GM19395 (cell line): ENCODE results near the gene DDR1.

Experiments used
- ATAC-seq: cut with Tn5 transposase; IDR thresholded peaks from one replicate; pipeline ENCODE4 v1.9.1; 2021; ENCODE audit warnings: mild to moderate bottlenecking, moderate library complexity; ENCODE audit not compliant: unreplicated experiment

Gene DDR1

DNA sequence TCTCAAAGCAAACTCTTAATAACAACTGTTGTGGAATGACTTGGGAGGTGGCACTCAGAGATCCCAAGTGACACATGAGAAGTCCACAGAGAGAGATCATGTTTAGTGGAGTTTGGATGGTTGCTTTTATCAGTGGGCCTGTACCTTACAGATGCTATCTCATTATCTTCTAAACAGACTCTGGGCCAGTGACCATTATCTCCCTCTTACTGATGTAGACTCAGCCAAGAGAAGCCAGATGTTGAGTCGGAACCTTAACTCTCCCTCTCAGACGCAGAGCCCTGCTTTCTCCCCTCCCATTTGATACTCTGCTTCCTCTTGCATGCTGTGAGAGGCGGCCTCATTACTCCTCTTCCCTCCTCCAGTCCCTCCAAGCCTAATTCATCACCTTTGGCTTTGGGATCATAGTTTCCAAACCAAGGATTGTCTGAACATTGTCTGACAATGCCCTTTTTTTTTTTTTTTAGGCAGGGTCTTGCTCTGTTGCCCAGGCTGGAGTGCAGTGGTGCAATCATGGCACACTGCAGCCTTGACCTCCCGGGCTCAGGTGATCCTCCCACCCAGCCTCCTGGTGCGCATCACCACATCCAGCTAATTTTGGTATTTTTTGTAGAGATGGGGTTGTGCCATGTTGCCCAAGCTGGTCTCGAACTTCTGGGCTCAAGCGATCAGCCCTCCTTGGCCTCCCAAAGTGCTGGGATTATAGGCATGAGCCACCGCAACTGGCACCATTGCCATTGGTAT is 4.5 kb upstream of the DDR1 start:
- no peak for ATAC-seq

- ATAC-seq = no peak
Measured at GRCh38 chr6:30880698-30881252, 3.5 kb upstream of the DDR1 start.

- ATAC-seq = no peak
Measured at GRCh38 chr6:30881392-30882203, 2.7 kb upstream of the DDR1 start.

GRCh38 chr6:30882204-30882758 is 2.0 kb upstream of the DDR1 start:
- ATAC-seq = no peak

DNA sequence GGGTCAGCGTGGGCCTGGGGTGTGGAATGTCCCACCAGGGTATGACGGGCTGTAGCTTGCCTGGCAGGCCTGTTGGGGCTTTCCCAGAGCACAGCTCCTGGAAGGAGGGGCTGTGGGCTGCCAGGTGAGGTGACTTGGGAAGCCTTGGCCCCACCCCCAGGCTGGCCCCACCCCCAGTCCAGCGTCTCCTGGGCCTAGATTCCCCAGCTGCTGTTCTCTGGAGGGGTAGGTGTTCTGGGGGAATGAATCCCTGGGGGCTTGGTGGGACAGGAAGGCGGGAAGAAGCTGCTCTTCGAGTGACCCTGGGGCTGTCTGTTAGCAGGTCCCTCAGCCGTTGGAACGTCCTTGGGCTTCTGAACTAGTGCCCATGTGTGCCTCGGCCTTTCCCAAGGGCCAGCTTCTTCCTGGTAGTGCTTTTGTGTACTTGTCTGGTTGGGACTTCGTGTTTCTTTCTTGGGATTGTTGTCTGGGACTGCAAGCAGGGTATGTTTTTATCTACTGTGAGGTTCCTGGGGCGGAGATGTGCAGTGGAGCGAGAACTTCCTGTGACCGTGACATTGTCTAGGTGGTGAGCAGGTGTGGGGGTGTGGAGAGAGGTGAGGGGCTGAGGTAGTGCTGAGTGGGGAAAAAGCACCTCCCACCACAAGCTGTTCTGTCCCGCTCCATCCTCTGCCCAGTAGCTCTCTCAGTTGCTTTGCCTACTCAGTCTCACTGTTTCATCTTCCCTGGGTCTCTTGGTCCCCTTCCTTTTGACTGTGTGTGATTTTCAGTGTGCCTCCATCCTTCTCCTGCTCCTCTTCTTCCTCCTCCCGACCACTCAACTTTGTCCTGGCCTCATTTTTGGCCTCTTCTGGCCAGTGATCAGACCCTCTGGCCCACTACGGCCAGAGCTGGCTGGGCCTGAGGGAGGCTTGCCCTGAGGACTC is 1.3 kb upstream of the DDR1 start:
- ATAC-seq = no peak

DNA sequence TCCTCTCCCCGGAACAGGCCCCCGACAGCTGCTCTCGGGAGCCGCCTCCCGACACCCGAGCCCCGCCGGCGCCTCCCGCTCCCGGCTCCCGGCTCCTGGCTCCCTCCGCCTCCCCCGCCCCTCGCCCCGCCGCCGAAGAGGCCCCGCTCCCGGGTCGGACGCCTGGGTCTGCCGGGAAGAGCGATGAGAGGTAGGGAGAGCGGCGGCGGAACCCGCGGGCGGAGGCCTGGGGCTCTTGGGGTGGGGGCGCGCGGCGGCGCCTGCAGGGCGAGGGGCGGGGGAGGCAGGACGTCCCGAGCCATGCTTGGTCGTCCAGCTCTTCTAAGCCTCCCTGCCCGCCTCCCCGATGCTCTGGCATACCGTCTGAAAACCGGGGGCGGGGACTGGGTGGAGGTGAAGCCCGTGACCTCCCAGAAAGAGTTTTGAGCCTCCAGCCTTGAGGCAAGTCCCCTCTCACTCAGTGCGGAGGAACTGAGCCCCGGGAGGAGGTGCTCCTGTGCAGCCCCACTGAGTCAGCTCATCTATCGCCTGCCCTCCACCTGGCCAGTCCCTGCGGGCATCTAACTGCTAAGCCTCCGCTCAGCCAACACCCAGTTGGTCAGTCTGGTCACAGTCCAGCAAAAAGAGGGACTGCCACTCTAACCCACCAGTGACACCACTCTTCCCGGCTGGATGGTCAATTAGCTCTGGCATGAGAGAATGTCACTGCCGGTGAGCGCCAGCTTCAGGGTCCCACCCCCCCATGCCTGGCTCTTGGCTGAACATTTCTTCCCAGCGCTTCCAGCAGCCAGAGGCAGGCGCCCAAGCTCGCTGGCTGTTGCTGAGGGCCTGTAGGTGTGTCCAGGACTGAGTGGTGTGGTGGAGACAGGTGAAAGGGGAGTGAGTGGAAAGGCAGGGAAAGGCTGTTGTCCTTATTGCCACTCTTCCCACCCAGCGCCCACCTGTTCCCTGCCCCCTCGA is 482 bp downstream of the DDR1 start:
- no peak for ATAC-seq

GRCh38 chr6:30885481-30885998 is 1.2 kb downstream of the DDR1 start:
- no peak for ATAC-seq

DNA sequence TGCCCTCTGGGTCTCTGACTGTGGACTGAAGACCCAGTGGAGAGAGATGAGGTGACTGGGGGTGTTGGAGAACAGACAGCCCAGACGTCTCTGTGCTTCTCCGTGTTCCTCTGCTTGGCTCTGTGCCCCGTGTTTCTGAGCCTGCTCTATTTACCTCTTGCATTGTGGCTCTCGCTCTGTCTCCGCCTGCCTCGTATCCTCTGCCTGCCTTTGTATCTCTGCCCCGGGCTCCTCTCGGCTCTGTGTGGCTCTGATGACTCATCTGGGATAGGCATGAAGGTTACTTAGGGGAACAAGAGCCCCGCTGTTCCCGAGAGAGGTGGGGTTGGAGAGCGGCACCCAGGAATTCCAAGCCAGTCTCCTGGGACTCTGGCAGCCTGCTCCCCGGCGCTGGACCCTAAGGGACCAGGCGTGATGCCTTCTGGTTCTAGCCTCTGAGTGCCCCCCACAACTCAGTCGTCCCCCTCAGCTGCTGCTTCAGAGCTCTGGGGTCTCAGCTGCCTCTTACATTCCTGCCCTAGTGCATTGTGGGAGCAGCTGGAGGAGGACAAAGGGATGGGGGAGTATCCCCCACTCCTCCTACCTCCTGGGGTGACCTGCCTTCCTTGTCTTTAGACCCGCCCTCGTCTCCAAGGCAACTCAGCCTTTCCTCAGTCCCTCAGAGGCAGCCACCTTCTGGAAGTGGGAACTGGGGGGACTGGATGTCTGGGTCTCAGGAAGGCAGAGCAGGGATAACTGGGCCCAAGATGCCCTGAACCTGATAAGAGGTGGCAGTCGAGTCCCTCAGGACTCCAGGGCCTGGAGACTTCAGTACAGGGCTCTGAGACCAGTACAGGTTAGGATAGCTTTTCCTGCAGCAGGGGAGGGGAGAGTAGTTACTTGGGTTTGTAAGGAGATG is 1.9 kb downstream of the DDR1 start:
- no peak for ATAC-seq

- no peak for ATAC-seq
Measured at GRCh38 chr6:30886897-30887255, 2.6 kb downstream of the DDR1 start.

DNA sequence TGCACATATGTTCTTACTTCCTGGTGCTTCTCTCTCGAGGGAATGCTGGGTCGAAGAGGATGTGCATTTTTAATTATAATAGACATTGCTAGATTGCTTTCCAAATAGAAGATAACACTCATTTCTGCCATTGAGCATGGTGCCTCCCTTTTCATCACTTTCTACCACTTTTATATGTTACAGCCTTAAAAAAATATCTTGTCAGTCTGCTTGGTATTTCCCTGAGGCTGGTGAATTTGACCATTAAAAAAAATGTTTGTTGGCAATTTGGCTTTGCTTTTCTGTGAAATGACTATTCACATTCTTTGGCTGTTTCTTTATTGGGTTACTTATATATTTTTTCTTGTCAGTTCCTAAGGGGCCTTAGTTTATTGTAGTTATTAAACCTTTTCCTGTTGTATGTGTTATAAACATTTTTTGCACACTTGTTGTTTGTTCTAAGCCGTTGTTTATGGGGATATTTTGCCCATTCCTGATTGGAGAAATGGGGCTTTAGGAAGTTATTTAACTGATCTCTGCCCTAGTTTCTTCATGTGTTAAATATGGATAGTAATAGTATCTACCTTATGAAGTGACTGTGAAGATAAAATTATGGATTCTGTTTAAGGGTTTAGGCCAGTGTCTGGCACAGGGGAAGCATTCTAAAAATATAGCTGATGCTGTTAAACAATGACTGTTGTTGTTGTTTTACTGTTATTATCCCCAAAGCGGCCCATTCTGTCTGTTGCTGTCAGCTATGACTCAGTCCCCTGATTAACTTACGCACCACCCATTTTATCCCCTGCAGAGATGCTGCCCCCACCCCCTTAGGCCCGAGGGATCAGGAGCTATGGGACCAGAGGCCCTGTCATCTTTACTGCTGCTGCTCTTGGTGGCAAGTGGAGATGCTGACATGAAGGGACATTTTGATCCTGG is 3.8 kb downstream of the DDR1 start:
- no peak for ATAC-seq

DNA sequence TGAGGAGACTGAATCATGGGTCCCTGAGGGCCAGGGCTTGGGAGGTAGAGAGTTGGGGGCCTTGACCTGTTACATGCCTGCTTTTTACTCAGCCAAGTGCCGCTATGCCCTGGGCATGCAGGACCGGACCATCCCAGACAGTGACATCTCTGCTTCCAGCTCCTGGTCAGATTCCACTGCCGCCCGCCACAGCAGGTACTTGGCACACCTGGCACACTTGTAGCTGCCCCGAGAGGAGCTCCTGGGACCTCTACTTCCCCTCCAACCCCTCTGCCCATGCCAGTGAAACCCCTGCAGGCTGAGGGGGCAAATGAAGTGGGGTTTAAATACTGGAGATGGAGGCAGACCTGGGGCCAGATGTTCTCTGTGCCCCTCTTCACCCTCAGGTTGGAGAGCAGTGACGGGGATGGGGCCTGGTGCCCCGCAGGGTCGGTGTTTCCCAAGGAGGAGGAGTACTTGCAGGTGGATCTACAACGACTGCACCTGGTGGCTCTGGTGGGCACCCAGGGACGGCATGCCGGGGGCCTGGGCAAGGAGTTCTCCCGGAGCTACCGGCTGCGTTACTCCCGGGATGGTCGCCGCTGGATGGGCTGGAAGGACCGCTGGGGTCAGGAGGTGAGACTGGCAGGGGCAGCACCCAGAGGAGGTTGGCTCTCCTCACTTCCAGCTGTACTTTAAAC is 4.6 kb downstream of the DDR1 start:
- ATAC-seq = no peak

GRCh38 chr6:30889496-30889885 is 5.2 kb downstream of the DDR1 start:
- ATAC-seq = no peak

- ATAC-seq = no peak
Measured at GRCh38 chr6:30889921-30890645, 5.8 kb downstream of the DDR1 start.

DNA sequence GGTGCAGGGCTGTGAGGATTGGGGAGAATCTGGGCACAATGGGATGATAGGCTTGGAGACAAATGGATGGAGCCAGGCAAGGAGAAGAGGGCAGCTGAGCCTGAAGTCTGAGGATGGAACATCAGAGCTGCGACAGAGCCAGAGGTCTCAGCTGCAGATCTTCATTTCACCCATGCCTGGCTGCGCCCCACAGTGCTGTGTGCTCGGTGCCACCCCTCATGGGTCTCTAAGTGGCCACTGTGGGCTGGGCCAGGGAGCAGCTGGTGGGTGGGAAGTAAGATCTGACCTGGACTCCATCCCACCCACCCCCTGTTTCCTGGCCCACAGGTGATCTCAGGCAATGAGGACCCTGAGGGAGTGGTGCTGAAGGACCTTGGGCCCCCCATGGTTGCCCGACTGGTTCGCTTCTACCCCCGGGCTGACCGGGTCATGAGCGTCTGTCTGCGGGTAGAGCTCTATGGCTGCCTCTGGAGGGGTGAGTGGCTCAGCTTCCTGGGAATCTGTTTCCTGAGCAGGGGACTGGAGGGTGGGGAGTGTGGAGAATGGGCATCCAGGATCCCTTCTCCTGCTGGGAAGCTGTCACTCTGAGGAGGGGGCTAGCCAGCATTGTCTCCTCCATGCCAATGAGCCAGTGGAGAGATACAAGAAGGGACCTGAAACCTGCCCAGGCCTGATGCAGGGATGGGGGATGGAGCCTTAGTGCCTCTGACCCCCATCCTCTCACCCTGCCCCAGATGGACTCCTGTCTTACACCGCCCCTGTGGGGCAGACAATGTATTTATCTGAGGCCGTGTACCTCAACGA is 6.5 kb downstream of the DDR1 start:
- no peak for ATAC-seq

DNA sequence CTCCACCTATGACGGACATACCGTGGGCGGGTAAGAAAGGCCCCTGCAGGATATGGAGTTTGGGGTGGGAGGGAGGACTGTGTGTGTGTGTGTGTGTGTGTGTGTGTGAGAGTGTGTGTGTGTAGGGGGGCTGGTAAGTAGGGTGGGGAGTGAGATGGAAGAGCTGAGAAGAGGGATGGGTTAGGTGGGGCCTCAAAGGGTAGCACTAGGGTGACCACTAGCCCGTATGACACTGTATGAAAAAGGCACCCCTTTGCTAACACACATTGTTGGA is 7.1 kb downstream of the DDR1 start:
- ATAC-seq = no peak
